Neuron (in vitro differentiated cells): Measurements from ENCODE around the gene GPR89A.
"Not testable (repeated sequence)": the region's sequence is repeated elsewhere in the genome, so short reads cannot be mapped to it uniquely, and the experiment has no call there.

Experiments used
- H2AFZ ChIP-seq: one replicate; pipeline ENCODE4 v1.6.1; 2013; ENCODE audit warnings: low read depth, mild to moderate bottlenecking, inconsistent platforms, low read length, moderate library complexity
- H3K27me3 ChIP-seq: one replicate; pipeline ENCODE4 v1.6.1; 2013; ENCODE audit warnings: low read length; ENCODE audit not compliant: insufficient read depth
- H3K36me3 ChIP-seq: one replicate; pipeline ENCODE4 v1.6.1; 2013; ENCODE audit warnings: low read length; ENCODE audit not compliant: insufficient read depth
- H3K4me1 ChIP-seq: one replicate; pipeline ENCODE4 v1.6.1; 2013; ENCODE audit warnings: low read length; ENCODE audit not compliant: insufficient read depth
- H3K4me3 ChIP-seq: 2 replicates; pipeline ENCODE4 v1.5.1; 2013; ENCODE audit warnings: mild to moderate bottlenecking, low read length, moderate library complexity
- H3K9me3 ChIP-seq: one replicate; pipeline ENCODE4 v1.6.1; 2013; ENCODE audit warnings: low read length

Gene GPR89A

DNA sequence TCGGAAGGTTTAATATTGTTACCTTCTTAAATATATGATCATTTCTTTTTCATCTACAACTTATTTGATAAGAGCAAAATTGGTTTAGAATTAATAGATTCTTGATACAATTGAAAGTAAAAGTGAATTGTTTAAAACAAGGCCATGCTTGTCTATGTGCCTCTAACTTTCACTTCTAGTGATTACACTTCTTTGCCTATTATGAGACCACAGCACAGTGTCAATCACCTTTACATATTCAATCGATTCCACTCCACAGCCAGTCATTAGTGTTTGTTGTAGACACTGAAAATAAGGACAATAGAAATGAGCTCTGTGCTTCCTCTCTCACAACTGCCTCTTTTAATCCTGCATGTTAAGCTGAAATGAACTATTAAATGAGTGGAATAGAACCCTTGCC, 34.1 kb downstream of the GPR89A start:
- not testable (repeated sequence) for H3K4me3 ChIP-seq, H3K27me3 ChIP-seq, H2AFZ ChIP-seq, H3K4me1 ChIP-seq, H3K9me3 ChIP-seq, H3K36me3 ChIP-seq

DNA sequence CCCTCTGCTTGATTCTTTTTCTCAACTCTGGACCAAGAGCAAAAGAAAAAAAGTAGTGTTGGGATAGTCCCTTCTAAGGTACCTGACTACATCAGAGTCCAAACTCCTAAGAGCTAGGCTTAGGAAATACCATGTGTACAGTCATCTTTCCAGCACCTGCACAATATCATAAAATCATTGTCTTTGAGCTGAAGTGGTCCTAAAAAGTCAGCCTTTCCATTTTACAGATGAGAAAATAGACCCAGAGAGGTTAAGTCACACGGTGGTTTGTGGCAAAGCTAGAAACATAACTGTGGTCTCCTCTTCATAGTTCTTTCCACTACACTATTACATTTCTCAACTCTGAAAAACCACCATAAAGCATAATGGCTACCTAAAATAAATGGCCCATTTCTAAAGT, 36.2 kb downstream of the GPR89A start:
- not testable (repeated sequence) for H2AFZ ChIP-seq, H3K36me3 ChIP-seq, H3K4me1 ChIP-seq, H3K4me3 ChIP-seq, H3K27me3 ChIP-seq, H3K9me3 ChIP-seq

DNA sequence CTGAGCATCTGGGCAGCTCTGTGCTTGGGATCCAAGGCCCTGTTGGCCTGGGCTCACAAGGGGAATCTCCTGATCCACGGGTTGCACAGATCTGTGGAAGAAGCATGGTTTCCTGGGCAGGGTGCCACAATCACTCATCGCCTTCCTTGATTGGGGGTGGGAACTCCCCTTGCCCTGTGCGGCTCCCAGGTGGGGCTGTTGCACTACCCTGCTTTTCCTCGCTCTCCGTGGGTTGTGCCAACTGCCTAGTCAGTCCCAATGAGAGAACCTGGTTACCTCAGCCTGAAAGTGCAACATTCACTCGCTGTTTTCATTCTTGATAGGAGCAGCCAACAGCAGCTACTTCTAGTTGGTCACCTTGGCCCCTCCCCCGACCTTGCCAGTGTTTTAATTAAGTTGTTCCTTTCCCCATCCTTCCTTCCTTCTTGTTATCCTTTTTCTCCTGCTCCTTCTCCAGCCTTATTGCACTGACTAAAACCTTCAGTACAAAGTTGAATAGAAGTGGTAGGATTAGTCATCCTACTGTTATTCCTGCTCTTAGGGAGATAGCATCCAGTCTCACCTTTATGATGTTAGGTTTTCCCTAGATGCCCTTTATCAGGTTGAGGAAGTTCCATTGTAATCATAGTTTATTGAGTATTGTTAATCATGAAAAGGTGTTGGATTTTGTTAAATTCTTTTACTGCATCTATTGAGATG, 48.6 kb downstream of the GPR89A start:
- not testable (repeated sequence) for H3K4me3 ChIP-seq, H3K9me3 ChIP-seq, H3K27me3 ChIP-seq, H3K36me3 ChIP-seq, H2AFZ ChIP-seq, H3K4me1 ChIP-seq

DNA sequence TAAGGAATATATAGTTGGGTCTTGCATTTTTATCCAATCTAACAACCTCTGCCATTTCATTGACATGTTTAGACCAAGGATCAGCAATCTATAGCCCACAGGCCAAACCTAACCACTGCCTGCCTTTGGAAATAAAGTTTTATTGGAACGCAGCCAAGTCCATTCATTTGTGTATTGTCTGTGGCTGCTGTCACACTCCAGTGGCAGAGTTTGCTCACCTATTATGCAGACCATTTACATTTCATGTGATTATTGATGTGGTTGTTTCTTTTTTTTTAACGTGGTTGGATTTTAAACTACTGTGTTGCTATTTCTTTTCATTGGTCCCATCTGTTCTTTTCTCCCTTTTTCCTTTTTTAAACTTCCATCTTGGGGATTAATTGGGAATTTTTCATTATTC, 54.7 kb downstream of the GPR89A start:
- H3K36me3 ChIP-seq, H3K4me3 ChIP-seq, H2AFZ ChIP-seq: not testable (repeated sequence)

DNA sequence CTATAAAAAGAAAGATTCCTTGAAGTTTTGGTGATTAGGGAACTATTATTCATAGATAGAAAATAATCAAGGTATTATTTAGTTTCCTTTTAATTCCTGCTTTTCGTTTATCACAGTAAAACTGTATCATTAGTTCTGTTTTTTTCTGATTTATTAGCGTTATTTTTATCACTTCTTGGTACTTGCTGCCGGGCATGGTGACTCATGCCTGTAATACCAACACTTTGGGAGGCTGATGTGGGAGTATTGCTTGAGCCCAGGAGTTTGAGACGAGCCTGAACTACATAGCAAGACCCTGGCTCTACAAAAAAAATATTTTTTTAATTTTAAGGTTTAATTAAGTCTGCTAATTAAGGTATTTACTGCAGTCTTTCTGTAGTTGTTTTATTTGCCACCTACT, 57.2 kb downstream of the GPR89A start:
- not testable (repeated sequence) for H3K9me3 ChIP-seq, H3K36me3 ChIP-seq, H2AFZ ChIP-seq, H3K4me3 ChIP-seq, H3K27me3 ChIP-seq, H3K4me1 ChIP-seq

More for the DNA sequence above, 54.7 kb downstream of the GPR89A start:
- not testable (repeated sequence) for H3K9me3 ChIP-seq, H3K27me3 ChIP-seq, H3K4me1 ChIP-seq

DNA sequence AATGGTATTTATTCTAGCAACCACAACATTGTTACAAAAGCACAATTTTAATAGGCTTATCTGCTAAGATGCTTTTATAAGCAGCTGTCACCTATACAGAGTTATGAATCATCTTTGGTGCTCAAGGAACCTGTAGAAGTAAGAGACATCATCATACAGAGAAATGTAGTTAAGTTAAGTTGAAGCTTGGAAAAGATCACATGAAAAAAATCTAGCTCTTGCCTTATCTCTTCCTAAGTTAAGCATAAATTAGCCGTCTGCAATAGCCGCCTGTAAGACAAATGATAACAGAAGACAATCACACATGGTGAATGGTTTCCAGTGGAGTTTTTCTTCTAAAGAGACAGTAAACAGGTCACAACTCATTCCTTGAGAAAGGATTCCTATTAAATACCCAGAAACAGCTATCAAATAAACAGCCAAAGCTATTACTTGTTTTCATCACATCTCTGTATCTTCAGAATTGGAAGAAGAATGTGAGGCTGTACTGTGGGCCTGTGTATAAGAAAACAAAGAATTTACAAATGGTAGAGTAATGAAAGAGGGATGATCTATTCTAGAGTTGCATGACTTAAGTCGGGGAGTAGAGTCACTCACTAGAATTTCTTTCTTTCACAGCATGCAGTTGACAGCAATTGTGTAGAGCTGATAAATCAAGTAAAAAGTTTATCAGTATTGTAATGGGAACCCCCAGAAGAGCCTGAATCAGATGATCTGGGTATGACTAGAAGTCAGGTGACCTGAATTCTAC, 63.4 kb downstream of the GPR89A start:
- H2AFZ ChIP-seq, H3K27me3 ChIP-seq, H3K4me1 ChIP-seq, H3K9me3 ChIP-seq, H3K36me3 ChIP-seq, H3K4me3 ChIP-seq: not testable (repeated sequence)

DNA sequence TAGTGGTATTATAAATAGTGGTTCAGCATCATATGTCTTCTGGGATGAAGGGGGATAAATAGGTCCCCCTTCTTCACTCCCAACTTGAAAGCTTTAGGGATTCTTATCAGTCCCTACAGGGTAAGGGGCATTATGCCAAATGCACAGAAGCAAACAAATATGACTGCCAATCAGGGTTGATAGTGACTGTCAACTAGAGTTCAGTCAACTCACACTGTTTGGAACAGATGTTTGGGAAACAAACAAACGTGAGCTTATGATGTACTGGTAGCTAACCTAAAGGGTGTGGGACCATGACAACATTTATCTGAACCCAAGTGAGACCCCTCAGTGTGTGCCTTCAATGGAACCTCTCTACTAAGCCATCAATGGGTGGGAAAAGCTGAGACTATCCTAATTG, 65.4 kb downstream of the GPR89A start:
- H2AFZ ChIP-seq, H3K27me3 ChIP-seq, H3K9me3 ChIP-seq, H3K4me3 ChIP-seq, H3K36me3 ChIP-seq, H3K4me1 ChIP-seq: not testable (repeated sequence)

DNA sequence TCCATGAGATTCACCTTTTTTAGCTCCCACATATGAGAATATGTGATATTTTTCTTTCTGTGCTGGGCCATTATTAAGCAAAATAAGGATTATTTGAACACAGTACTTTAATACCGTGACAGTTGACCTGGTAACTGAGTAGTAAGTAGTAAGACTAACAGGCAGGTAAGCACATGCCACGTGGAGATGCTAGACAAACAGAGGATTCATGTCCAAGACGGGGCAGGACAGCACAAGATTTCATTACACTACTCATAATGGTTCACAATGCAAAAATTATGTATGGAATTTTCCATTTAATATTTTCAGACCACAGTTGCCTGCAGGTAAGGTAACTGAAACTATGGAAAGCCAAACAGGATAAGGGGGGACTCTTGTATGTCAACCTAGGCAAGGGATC, 77.1 kb downstream of the GPR89A start:
- H3K36me3 ChIP-seq, H2AFZ ChIP-seq, H3K4me3 ChIP-seq, H3K27me3 ChIP-seq, H3K4me1 ChIP-seq, H3K9me3 ChIP-seq: not testable (repeated sequence)

DNA sequence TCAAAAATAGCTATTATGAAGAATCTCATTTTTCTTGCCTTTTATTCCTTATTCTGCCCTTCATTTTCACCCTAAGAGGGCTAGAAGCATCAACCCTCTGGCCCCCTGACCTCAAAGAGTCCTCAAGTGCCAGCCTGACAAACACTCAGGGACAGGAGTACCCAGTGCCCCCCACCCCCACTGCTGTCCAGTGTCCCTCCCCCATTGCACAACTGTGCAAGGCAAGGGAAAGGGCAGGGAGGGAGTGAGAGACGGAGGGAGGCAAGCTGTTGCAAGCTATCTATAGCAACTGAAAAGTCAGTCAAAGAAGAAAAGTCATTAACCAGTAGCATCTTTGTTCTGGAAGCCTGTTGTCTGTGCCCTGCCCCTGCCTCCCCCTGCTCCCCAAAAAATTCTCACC, 78.3 kb downstream of the GPR89A start:
- H3K4me3 ChIP-seq, H3K27me3 ChIP-seq, H3K9me3 ChIP-seq, H2AFZ ChIP-seq, H3K4me1 ChIP-seq, H3K36me3 ChIP-seq: not testable (repeated sequence)

DNA sequence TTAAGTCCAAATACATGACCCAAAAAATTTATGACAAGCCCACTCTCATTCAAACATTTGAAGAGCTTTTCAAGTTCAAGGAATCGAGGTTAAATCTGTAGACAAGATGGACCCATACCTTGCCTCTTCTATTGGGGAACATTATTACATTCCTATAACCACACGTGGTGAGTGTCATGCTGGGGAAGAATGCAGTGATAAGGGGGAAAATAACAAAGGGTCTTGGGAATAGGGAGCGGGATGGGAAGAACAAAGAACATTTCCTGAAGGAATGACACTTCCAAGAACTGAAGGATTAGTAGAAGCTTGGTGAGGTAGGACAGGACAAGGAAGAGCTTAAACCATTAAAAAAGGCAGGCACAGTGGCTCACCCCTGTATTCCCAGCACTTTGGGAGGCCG, 80.5 kb downstream of the GPR89A start:
- no peaks in the 10 kb centered on the region for H3K27me3 ChIP-seq
- no peak overlapping the region for H3K4me3 ChIP-seq
- H3K36me3 ChIP-seq = no peaks in the 10 kb centered on the region
- peaks cover 4% of the 10 kb centered on the region for H3K4me1 ChIP-seq
- no peaks in the 10 kb centered on the region for H3K9me3 ChIP-seq
- H2AFZ ChIP-seq = no peak overlapping the region

DNA sequence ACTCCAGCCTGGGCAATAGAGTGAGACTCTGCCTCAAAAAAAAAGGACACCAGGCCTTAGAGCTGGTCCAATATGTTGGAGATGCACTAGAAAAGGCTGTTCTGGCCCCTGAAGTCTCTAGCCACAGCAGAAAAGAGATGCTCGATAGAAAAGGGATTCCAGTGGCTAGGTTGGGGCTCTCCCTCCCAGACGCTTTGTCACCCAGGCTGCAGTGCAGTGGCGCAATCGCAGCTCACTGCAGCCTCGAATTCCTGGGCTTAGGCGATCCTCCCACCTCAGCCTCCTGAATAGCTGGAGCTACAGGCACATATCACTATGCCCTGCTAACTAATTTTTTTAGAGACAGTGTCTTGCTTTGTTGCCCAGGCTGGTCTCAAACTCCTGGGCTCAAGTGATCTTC, 81.1 kb downstream of the GPR89A start:
- H3K27me3 ChIP-seq = no peaks in the 10 kb centered on the region
- no peaks in the 10 kb centered on the region for H3K9me3 ChIP-seq
- H3K36me3 ChIP-seq = no peaks in the 10 kb centered on the region
- no peak overlapping the region for H2AFZ ChIP-seq
- peaks cover 4% of the 10 kb centered on the region for H3K4me1 ChIP-seq
- no peak overlapping the region for H3K4me3 ChIP-seq

DNA sequence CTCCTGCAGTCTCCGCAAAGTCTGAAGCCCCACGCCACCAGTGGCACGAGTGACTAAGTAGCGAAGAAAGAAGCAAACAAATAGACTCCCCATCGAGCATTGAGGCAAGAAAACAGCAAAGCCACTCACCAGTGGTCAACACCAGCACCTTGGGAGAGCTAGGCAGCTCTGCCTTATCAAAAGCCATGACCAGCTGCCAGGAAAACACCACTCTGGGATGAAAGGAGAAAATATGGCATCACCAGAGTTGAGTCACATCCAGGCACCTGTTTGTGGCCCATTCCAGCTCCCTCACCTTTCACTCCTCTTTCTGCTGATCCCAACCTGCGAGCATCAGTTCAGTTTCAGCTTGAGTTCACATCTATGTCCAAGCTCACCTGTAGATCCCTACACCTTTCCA, 82.1 kb downstream of the GPR89A start:
- no peaks in the 10 kb centered on the region for H3K9me3 ChIP-seq
- H3K4me1 ChIP-seq = peaks cover 4% of the 10 kb centered on the region
- no peak overlapping the region for H2AFZ ChIP-seq
- H3K27me3 ChIP-seq = no peaks in the 10 kb centered on the region
- H3K4me3 ChIP-seq = no peak overlapping the region
- H3K36me3 ChIP-seq = no peaks in the 10 kb centered on the region

DNA sequence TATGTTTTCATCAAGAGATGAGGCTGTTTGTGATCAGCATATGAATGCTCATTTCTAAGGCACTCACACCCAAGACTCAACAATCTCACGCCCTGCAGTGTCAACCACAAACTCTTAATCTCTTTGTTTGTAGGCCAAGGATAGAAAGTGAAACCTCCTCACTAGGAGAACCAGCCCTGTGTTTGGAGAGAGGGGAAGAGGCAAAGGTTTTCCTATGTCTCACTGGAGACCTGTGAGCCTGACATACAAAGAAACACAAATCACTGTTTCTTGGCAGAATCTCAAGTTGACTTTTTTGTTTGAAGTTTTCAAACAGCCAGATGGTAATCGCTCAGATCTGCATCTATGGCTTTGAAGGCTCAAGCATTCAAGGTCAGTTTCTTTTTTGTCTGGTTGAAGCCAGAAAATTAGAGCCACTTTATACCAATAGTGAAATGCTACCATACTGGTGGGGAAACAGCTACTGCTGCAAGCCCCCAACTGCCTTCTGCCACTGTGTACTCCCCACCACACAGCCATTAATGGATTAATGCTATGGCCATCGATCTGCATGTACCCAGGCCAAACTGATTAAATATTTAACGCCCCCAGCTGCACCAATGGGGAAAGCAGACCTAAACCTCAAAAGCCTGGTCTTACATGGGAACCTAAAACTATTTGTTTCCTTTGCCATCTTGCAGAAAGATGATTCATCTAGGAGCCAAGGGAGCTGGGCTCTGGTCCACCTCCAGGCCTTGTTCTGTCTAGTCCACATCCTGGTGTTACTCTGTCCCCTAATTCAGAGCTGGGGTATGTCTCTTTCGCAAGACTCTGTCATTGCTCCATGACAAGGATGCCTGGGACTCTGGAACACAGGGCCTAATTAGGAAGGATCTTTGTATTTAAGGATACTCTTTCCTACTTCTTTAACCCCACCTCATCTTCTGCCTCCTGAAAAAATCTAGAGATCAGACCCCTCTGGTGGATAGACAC, 83.1 kb downstream of the GPR89A start:
- H3K36me3 ChIP-seq = no peaks in the 10 kb centered on the region
- no peaks in the 10 kb centered on the region for H3K27me3 ChIP-seq
- H3K4me3 ChIP-seq = no peak overlapping the region
- H3K9me3 ChIP-seq = no peaks in the 10 kb centered on the region
- no peak overlapping the region for H2AFZ ChIP-seq
- H3K4me1 ChIP-seq = peaks cover 4% of the 10 kb centered on the region
